ENCODE results near the gene CPA2.

CPA2 gene

DNA sequence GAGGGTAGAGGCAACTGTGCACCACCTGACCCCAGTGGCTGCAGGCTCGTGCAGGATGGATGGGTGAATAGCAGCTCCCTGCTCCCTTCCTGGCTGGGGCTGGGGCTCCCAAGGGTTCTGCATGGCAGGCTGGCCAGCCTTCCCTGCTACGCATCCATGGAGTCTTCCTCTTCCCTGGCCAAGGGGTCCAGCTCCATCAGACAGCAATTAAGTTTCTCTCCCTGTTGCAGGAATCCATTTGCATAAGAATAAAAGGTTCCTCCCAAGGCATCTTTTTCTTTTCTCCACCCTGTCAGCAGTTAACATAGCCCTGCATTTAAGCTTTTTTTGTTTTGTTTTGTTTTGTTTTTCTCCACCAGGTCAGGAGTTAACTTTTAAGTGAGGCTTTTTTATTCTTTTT, 10.0 kb upstream of the CPA2 start:
- no peak for DNase-seq

DNA sequence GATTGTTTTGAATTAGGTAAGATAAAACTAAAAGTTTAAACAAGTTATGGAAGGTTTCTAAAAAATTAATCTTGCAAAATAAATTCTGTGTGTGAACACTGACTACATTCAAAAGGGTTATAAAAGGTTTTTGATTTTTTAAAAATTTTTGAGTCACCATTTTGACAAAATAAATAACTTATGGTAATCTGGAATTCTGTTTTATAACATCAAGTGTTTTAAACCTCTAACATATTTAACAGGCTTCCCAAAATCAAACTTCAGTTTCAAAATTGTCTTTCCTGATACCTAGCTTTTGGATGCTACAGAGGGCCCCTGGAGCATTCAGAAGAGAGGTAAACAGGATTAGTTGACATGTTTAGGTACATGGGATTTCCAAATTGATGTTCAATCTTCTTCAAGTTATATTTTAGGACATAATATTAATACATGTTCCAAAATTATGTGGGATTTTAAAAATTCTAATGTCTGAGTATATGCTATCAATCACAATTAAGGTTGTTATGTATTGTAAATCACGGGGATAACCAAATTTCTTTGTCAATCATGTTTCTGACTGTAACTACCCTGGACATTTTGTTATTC, 8.1 kb upstream of the CPA2 start:
- DNase-seq: no peak

DNA sequence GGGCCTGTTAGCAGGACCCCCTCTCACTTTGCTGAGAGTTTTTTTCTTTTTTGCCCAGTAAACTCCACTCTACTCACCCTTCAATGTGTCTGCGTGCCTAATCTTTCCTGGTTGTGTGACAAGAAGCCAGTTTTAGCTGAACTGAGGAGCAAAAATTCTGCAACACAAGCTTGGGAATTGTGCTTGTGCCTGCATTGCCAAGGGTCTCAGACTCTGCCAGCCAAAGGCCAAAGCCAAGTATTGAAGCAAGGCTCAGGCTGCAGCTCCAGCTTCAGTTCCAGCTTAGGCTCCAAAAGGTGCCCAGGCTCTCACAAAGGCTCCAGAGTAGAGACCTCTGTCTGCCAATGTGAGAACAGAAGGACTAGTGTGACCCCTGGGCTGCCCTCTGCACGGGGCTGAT, 4.2 kb upstream of the CPA2 start:
- no peak for DNase-seq

DNA sequence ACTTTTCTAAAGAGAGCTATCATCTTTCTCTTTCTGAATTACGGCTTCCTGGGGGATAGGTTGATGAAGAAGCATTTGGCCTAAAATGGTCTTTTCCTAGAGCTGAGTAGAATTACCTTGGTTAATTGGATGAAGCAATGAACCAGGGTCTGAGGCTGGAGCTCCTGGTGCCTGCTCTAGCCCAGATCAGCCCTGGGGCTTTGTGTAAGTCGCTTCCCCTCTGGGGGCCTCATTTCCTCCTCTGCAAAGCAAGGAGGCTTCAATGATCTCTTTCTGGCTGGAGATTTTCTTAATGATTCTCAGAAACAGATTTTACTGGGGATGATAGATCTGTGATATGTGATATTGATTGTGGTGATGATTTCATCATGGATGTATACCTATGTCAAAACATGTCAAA, 3.5 kb upstream of the CPA2 start:
- DNase-seq: no peak

DNA sequence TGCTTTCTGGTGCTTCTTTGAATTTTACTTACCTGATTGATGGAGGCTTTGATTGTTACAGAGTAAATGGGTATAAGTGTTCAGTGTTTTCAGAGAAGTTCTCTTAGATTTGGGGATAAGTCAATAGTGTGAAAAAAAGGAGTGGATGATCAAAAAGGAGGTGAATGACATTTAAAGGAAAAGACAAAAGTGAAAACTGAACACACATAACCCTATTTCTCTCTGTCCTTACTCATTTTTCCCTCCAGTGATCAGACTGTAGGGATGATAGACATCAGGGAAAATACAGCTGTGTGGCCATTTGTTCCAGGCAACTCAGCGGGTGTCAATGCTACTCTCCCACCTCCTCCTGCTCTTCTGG, 278 bp downstream of the CPA2 start:
- no peak for DNase-seq

DNA sequence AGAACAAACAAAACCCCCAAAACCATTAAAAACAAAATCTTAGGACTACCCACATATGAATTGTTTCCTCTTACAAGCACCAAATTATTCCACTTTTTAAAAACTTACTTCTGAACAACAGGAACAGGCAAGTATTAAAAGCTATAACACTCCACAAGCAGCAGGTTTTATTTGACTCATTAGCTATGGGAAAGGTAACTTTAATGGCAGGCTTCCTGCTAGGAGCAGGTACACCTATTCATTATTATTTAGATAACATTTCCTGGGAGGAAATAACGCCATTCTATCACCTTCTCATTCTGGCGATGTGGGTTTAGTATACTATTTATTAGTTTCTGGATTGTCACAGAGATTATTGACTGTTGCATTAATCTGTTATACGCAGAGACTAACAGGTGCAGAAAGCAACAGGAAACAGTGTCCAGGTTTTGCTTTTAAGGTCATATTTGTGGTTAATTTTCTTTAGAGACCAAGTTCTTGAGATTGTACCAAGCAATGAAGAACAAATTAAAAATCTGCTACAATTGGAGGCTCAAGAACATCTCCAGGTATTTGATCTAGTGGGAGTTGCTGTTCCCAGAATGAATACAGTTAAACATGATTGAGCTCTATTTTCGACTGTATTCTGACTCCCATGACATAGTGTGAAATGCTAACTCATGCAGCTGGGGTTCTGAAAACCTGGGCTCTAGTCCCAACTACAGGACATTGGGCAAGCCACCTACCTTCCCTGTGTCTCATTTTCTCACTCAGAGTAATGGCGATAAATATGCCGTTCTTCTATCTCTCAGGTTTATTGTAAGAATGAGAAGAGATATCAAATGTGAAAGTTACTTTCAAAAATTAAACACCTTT, 2.0 kb downstream of the CPA2 start:
- DNase-seq: no peak

DNA sequence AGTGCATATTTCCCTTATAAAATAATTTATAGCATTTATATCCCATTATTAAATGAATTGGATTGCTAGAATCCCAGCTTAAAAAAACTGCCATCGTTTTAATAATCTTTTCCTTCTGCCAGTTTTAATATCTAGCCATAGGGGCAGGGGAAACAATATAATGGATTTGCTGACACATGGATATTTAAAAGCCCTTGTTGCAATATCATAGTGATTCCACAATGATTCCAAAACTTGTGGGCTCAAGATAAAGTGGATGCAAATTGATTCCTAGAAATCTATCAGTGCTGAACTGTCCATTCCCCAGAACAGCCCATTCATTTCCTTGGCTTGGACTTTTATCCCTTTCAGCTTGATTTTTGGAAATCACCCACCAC, 2.6 kb downstream of the CPA2 start:
- DNase-seq: no peak

- no peak for DNase-seq
Observed at GRCh38 chr7:130270947-130271800, 4.5 kb downstream of the CPA2 start.

GRCh38 chr7:130272381-130273080, 5.9 kb downstream of the CPA2 start:
- DNase-seq: peak; percentile 26

DNA sequence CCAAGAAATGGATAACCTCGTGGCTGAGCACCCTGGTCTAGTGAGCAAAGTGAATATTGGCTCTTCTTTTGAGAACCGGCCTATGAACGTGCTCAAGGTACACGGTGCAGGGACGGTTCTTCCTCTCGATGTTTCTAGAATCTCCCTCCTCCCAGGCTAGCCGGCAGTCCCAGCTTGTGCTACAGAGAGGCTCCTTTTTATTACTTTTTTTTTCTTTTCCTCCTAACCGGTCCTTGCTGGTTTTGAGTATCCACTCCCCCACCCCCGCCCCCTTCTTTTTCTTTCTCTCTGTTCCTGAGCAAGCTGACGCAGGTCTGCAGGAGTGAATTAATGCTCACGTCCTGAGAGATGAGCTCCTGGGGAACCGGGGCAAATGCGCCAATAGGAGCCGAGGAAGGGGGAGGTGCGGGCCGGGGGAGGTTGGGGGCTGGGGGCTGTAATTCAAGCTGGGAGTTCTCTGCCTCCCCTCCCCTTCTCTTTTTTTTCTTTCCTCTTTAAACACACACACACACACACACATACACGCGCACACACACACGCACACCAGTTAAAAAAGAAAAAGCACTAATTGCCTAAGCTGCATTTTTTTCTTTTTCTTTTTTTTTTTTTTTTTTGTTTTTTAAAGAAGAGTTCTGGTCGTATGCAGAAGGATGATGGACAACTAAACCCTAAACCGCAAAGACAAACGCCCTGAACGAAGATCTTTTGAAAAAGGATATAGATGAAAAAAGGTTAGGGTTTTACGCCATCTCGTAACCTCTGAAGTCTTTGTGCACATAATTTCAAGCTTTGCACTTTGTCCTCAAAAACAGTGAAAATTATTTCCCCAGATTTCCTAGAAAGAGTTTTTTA, 6.6 kb downstream of the CPA2 start:
- DNase-seq: peak; percentile 85

GRCh38 chr7:130273933-130274255, 7.2 kb downstream of the CPA2 start:
- DNase-seq: peak; percentile 82

GRCh38 chr7:130274296-130274695, 7.6 kb downstream of the CPA2 start:
- no peak for DNase-seq

DNA sequence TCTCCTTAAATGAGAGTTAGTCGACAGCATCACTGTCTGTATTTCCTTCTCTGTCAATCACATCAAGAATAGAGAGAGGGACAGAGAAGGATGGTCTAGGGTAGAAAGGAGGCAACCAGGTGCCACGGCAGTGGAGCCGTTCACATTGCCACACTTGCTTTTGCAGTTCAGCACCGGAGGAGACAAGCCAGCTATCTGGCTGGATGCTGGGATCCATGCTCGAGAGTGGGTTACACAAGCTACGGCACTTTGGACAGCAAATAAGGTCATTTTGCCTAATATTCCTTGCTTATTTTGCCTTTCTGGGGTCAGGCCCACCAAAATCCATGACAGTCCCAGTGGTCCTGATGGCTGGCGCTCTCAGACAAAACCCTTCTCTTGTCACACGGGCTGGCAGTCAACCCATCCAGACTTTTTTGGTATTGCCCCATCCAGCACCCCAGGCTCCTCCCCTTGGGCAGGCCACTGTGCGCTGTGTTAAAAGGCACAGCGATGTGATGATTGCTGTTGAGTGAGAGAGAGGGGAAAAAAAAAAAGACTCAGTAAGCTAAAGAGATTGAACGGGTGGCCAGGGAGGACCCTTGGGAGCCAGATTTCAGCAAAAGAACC, 8.4 kb downstream of the CPA2 start:
- DNase-seq: peak; percentile 30

DNA sequence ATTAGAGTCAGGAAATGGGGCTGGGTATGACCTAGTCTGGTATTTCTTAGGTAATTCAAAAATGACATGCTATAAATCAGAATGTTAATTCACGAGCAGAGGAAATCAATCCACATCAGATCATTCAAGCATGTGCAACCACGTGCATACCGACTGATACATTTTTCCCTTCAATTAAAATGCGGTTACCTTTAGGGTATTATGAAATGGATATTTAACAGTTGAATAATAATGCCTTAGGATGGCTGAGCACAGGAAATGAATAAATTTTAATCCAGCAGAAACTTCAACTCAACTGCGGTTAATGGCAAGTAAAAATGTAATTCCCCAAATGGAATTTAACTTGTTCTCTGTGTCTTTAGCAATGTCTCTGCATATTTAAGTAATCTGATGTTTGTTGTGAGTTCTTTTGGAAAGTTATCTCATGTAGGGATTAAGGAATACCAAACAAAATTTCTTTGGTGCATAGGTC, 9.2 kb downstream of the CPA2 start:
- peak; percentile 87 for DNase-seq

DNA sequence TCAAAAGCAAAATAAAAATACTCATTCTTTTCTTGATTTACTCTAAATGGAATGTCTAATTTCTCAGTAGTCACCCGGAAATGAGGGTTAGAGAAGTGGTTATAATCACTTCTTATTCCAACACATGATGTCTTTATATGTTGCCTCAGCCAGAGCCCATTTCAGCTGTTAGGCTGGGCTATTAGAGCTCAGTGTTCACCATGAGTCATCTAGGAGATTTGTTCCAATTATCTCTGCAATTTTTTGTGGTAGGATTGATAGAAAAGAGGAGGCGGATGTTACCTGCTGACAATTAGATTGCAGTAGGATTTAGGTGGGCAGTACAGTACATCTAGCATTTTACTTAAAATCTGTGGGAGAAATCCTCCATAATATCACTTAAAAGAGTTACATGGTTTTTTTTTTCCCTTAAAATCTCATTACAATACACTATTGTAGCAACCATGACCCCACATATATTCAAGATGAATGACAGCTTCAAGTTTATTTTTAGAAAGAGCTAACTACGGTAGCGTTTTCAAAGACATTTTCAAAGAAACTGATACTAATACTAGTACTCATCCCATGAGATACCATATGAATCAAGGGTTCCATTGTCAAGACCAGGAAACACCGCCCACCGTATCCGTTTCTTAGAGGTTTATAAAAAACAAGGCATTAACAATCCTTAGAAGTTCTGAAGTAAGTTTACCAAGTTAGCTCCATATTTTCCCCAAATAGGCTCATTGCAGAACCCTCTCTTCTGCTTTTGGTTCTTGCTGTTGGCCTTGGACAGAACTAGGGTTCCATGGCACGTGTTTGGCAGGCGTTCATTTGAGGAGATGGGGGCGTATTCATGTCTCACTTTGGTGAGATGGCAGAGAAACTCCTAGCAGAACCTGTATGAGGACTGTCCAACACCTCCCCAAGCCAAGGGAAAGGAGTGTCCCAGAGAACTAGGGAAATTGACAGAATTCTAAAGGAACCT, 10.4 kb downstream of the CPA2 start:
- DNase-seq: peak; percentile 89

DNA sequence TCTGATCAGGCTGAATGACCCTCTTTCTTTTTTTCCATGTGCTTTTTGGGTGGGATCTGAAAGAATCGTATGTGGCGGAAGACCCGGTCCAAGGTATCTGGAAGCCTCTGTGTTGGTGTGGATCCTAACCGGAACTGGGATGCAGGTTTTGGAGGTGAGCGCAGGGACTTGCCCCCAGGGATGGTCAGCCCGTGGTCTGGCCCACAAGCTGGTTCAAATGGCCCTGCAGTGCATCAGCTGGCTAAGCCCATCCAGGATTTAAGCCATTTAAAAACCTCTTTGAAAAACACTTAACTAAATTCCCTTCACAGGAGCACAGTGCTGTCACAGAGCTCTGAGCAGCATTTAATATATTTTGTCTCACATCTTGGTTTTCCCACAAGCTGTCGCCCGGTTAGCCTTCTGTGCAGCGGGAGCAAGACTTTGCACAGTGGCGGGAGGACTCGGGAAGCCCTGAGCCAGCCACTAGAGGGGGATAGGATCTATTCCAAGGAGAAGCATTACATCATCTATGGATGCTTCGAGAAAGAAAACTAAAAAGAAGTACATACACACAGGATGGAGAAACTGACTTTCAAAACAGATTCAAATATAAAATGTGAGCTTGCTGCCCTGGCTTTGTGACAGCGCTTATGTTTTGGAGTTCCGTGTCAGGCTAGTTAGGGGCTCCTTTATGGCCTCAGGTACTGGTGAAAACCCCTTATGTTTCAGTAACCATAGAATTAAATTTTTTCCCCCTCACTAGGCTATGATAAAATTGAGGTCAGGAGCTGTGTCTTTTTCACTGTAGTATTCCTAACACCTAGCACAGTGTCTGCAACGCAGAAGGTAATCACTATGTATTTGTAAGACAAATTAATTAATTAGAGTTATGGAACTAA, 11.3 kb downstream of the CPA2 start:
- peak; percentile 77 for DNase-seq

GRCh38 chr7:130278860-130279259, 12.2 kb downstream of the CPA2 start:
- peak; percentile 97 for DNase-seq

GRCh38 chr7:130279286-130279685, 12.6 kb downstream of the CPA2 start:
- no peak for DNase-seq

GRCh38 chr7:130279906-130280305, 13.2 kb downstream of the CPA2 start:
- no peak for DNase-seq

Data from fibroblast of skin of abdomen (primary cell).